Measurements from ENCODE around the gene C1orf122.

Gene C1orf122

GRCh38 chr1:37776946-37777516 is 30.6 kb upstream of the C1orf122 start:
- Histone ChIP-seq H3K4me3 (ENCODE audit: low read length) (no peak overlapping the region), H3K4me2 (ENCODE audit: low read depth, low read length) (no peak overlapping the region), H3K27ac (ENCODE audit: low read length) (no peak overlapping the region), H2AFZ (ENCODE audit: low read length) (no peak overlapping the region), H3K79me2 (ENCODE audit: low read length) (no peaks in the 10 kb centered on the region), H3K9me2 (replicated peaks; ENCODE audit: insufficient read depth, low read length) (no peaks in the 10 kb centered on the region), H3K4me1 (ENCODE audit: low read length) (no peaks in the 10 kb centered on the region), H3K36me3 (replicated peaks; ENCODE audit: insufficient read depth, low read length) (no peaks in the 10 kb centered on the region), H3K9ac (ENCODE audit: low read length) (no peak overlapping the region), H3K27me3 (replicated peaks; ENCODE audit: insufficient read depth, low read length) (no peaks in the 10 kb centered on the region), H3K9me3 (replicated peaks; ENCODE audit: insufficient read depth, low read length) (no peaks in the 10 kb centered on the region), H4K20me1 (ENCODE audit: insufficient read depth, low read length) (no peaks in the 10 kb centered on the region), H3F3A (ENCODE audit: insufficient read depth, low read length) (no peaks in the 10 kb centered on the region)
- no peak for DNase-seq
- TF ChIP-seq EZH2phosphoT487 (IDR thresholded peaks at IDR 0.05; ENCODE audit: low read length) (no peak), CTCF (IDR thresholded peaks at IDR 0.05; ENCODE audit: low read length) (no peak), EZH2 (optimal IDR thresholded peaks at IDR 0.05; ENCODE audit: low read depth, low read length) (no peak)

- no peaks in the 10 kb centered on the region for H3K79me2 ChIP-seq (ENCODE audit: low read length)
- no peaks in the 10 kb centered on the region for H3K27me3 ChIP-seq (replicated peaks; ENCODE audit: insufficient read depth, low read length)
- H3K9me3 ChIP-seq (replicated peaks; ENCODE audit: insufficient read depth, low read length): no peaks in the 10 kb centered on the region
- no peak for DNase-seq
- no peaks in the 10 kb centered on the region for H3K9me2 ChIP-seq (replicated peaks; ENCODE audit: insufficient read depth, low read length)
- TF ChIP-seq EZH2 (optimal IDR thresholded peaks at IDR 0.05; ENCODE audit: low read depth, low read length) (no peak), EZH2phosphoT487 (IDR thresholded peaks at IDR 0.05; ENCODE audit: low read length) (no peak), CTCF (IDR thresholded peaks at IDR 0.05; ENCODE audit: low read length) (no peak)
- no peak overlapping the region for H2AFZ ChIP-seq (ENCODE audit: low read length)
- no peaks in the 10 kb centered on the region for H4K20me1 ChIP-seq (ENCODE audit: insufficient read depth, low read length)
- H3K27ac ChIP-seq (ENCODE audit: low read length): no peak overlapping the region
- H3K4me1 ChIP-seq (ENCODE audit: low read length): no peaks in the 10 kb centered on the region
- no peaks in the 10 kb centered on the region for H3F3A ChIP-seq (ENCODE audit: insufficient read depth, low read length)
- H3K36me3 ChIP-seq (replicated peaks; ENCODE audit: insufficient read depth, low read length): no peaks in the 10 kb centered on the region
- H3K4me2 ChIP-seq (ENCODE audit: low read depth, low read length): no peak overlapping the region
- no peak overlapping the region for H3K4me3 ChIP-seq (ENCODE audit: low read length)
- H3K9ac ChIP-seq (ENCODE audit: low read length): no peak overlapping the region
Measured at GRCh38 chr1:37778654-37779053, 28.9 kb upstream of the C1orf122 start.

- Histone ChIP-seq H3K79me2 (ENCODE audit: low read length) (no peaks in the 10 kb centered on the region), H3K27ac (ENCODE audit: low read length) (no peak overlapping the region), H3K4me3 (ENCODE audit: low read length) (no peak overlapping the region), H3K9me2 (replicated peaks; ENCODE audit: insufficient read depth, low read length) (no peaks in the 10 kb centered on the region), H3K9ac (ENCODE audit: low read length) (no peak overlapping the region), H3K9me3 (replicated peaks; ENCODE audit: insufficient read depth, low read length) (no peaks in the 10 kb centered on the region), H3K4me1 (ENCODE audit: low read length) (no peaks in the 10 kb centered on the region), H2AFZ (ENCODE audit: low read length) (no peak overlapping the region), H4K20me1 (ENCODE audit: insufficient read depth, low read length) (no peaks in the 10 kb centered on the region), H3K27me3 (replicated peaks; ENCODE audit: insufficient read depth, low read length) (no peaks in the 10 kb centered on the region), H3F3A (ENCODE audit: insufficient read depth, low read length) (no peaks in the 10 kb centered on the region), H3K4me2 (ENCODE audit: low read depth, low read length) (no peak overlapping the region), H3K36me3 (replicated peaks; ENCODE audit: insufficient read depth, low read length) (no peaks in the 10 kb centered on the region)
- no peak for TF ChIP-seq EZH2phosphoT487 (IDR thresholded peaks at IDR 0.05; ENCODE audit: low read length)
- no peak for TF ChIP-seq CTCF (IDR thresholded peaks at IDR 0.05; ENCODE audit: low read length)
- no peak for TF ChIP-seq EZH2 (optimal IDR thresholded peaks at IDR 0.05; ENCODE audit: low read depth, low read length)
- DNase-seq: no peak
Measured at GRCh38 chr1:37782491-37782890, 25.1 kb upstream of the C1orf122 start.
